HEK293T (cell line): Measurements from ENCODE around the gene PLAGL1.

Source experiments
- ELF4 ChIP-seq: fragments of 450-650 bp; IDR thresholded peaks from 2 replicates; pipeline ENCODE4 v1.6.1; 2017; ENCODE audit warnings: antibody characterized with exemption
- FOXA1 ChIP-seq: fragments of 450-650 bp; IDR thresholded peaks from 2 replicates; pipeline ENCODE4 v1.6.1; 2016; ENCODE audit warnings: mild to moderate bottlenecking
- FOXK2 ChIP-seq: fragments of 450-650 bp; IDR thresholded peaks from 2 replicates; pipeline ENCODE4 v1.6.1; 2016; ENCODE audit warnings: mild to moderate bottlenecking
- HDGF ChIP-seq: fragments of 450-650 bp; IDR thresholded peaks from 2 replicates; pipeline ENCODE4 v1.6.1; 2017; ENCODE audit warnings: antibody characterized with exemption, borderline replicate concordance
- LEF1 ChIP-seq: fragments of 450-650 bp; IDR thresholded peaks from 2 replicates; pipeline ENCODE4 v1.6.1; 2017; ENCODE audit warnings: mild to moderate bottlenecking, borderline replicate concordance

DNA sequence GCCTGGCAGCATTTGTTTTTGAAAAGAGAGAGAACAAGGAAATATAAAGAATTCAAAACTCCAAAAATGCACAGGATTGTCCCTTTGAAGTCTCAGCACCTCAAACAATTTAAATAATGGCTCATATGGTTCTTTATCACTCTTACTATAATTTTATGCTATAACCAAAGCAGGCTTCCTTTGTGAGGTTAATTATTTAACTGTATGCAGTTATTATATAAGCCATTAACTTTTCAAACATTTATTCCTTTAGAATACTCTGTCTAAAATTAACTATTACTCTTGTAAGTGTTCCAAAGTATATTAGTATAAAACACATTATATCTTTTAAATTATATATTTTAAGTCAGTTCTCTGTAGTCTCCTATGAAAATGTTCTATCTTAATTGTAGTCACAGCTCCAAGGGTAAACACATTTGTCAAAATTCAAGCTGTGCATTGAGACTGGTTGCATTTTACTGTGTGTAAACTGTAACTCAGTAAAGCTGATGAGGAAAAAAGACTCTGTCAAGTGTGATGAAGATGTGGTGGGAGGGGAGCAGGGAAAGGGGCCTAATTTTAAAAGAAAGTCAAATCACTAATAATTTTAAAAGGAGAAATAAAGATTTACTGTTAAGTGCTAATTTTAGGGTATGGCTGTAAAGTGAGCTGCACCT, 20.0 kb upstream of the PLAGL1 start:
- no peak for TF ChIP-seq ELF4
- no peak for TF ChIP-seq LEF1
- TF ChIP-seq HDGF, result no peak
- no peak for TF ChIP-seq FOXA1
- TF ChIP-seq FOXK2, result no peak
